B cell (primary cell): ENCODE results near the gene SETBP1.

Source experiments
- CTCF ChIP-seq: fragments of 200-600 bp; IDR thresholded peaks from one replicate; pipeline ENCODE4 v1.8.0; 2022; ENCODE audit warnings: antibody characterized with exemption, mild to moderate bottlenecking
- EZH2 ChIP-seq: IDR thresholded peaks from 2 replicates; pipeline ENCODE4 v1.6.1; 2012; ENCODE audit warnings: borderline replicate concordance, low read depth, mild to moderate bottlenecking, moderate library complexity, low read length; ENCODE audit not compliant: insufficient read depth, poor library complexity, severe bottlenecking

DNA sequence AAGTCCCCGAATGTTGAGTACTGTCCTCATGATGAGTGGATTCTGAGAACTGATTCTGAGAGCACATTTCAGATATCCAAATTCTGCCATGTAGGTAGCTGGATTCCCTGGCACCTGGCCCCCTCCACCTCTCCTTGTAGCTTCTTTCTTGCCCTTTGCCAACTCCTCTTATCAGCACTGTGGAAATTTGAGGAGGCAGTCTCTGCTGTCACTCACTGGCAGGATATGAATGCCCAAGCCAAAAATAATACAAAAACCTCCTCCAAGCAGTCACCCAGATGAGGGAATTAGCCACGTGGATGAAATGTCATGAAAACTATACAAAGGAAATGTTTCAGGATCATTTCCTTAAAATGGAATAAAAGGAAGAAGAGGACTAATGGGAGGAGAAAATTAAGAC is 276.8 kb downstream of the SETBP1 start:
- no peak for TF ChIP-seq CTCF
- no peak for TF ChIP-seq EZH2
